Brain microvascular endothelial cell (primary cell): ENCODE data around the gene SH3PXD2B.
"Not testable (repeated sequence)": the region's sequence is repeated elsewhere in the genome, so short reads cannot be mapped to it uniquely, and the experiment has no call there.

Experiments used
- DNase-seq: peaks from one replicate; pipeline ENCODE4 v3.0.0-alpha.2; 2020
- H3K27ac ChIP-seq: fragments of 250-450 bp; sonication (Bioruptor Pico); 2 replicates; pipeline ENCODE4 v1.5.1; 2020; ENCODE audit warnings: mild to moderate bottlenecking, moderate library complexity
- H3K27me3 ChIP-seq: fragments of 250-450 bp; sonication (Bioruptor Pico); replicated peaks from 2 replicates; pipeline ENCODE4 v1.5.1; 2020; ENCODE audit warnings: mild to moderate bottlenecking
- H3K36me3 ChIP-seq: fragments of 250-450 bp; sonication (Bioruptor Pico); replicated peaks from 2 replicates; pipeline ENCODE4 v1.5.1; 2020; ENCODE audit warnings: mild to moderate bottlenecking
- H3K4me3 ChIP-seq: 2 replicates; pipeline ENCODE4 v1.5.1; 2011; ENCODE audit warnings: low read depth, mild to moderate bottlenecking, control low read depth, low read length, moderate library complexity
- CTCF ChIP-seq: IDR thresholded peaks from 2 replicates; pipeline ENCODE4 v1.5.1; 2011; ENCODE audit warnings: low read depth, mild to moderate bottlenecking, moderate library complexity, low read length, control low read depth, inconsistent platforms; ENCODE audit errors: missing control alignments
- in situ Hi-C: cut with HindIII; loops from 2 replicates; pipeline ENCODE4 v1.10.0; 2017; ENCODE audit warnings: low sequenced_read_pairs, low pct_ligation_motif_present

SH3PXD2B gene

GRCh38 chr5:172405226-172406107, 48.9 kb downstream of the SH3PXD2B start:
- Histone ChIP-seq H3K27ac (no peak overlapping the region), H3K4me3 (no peak overlapping the region), H3K27me3 (no peaks in the 10 kb centered on the region), H3K36me3 (peaks cover 18% of the 10 kb centered on the region)
- TF ChIP-seq CTCF: no peak
- in situ Hi-C loops: no loop called here
- DNase-seq: no peak

- Histone ChIP-seq H3K36me3 (peaks cover 18% of the 10 kb centered on the region), H3K27ac (no peak overlapping the region), H3K27me3 (no peaks in the 10 kb centered on the region), H3K4me3 (no peak overlapping the region)
- TF ChIP-seq CTCF: no peak
- no peak for DNase-seq
- in situ Hi-C loops: no loop called here
Observed at GRCh38 chr5:172404746-172405145, 49.6 kb downstream of the SH3PXD2B start.

GRCh38 chr5:172403817-172404216, 50.5 kb downstream of the SH3PXD2B start:
- in situ Hi-C loops: no loop called here
- DNase-seq: no peak
- Histone ChIP-seq H3K27ac (no peak overlapping the region), H3K27me3 (no peaks in the 10 kb centered on the region), H3K4me3 (no peak overlapping the region), H3K36me3 (peaks cover 18% of the 10 kb centered on the region)
- TF ChIP-seq CTCF: no peak

- H3K27me3 ChIP-seq: no peaks in the 10 kb centered on the region
- peaks cover 18% of the 10 kb centered on the region for H3K36me3 ChIP-seq
- in situ Hi-C loops: no loop called here
- no peak for DNase-seq
- no peak overlapping the region for H3K4me3 ChIP-seq
- TF ChIP-seq CTCF: no peak
- H3K27ac ChIP-seq: no peak overlapping the region
Observed at GRCh38 chr5:172403189-172403796, 51.0 kb downstream of the SH3PXD2B start.

GRCh38 chr5:172402531-172403188, 51.7 kb downstream of the SH3PXD2B start:
- Histone ChIP-seq H3K36me3 (peaks cover 18% of the 10 kb centered on the region), H3K27me3 (no peaks in the 10 kb centered on the region), H3K4me3 (no peak overlapping the region), H3K27ac (no peak overlapping the region)
- no peak for TF ChIP-seq CTCF
- in situ Hi-C loops: no loop called here
- no peak for DNase-seq

GRCh38 chr5:172402031-172402430, 52.3 kb downstream of the SH3PXD2B start:
- in situ Hi-C loops, H3K27ac ChIP-seq, H3K4me3 ChIP-seq, H3K27me3 ChIP-seq, DNase-seq: not testable (repeated sequence)
- peaks cover 20% of the 10 kb centered on the region for H3K36me3 ChIP-seq
